PC-3 (cell line): ENCODE results near the gene RGS7.

ENCODE experiments used
- CTCF ChIP-seq: fragments of 300-600 bp; sonication (generic); conservative IDR thresholded peaks from 2 replicates; pipeline ENCODE4 v1.5.1; 2017; ENCODE audit warnings: antibody characterized with exemption, low read depth, mild to moderate bottlenecking, low read length
- EZH2 ChIP-seq: fragments of 300-600 bp; sonication (generic); IDR thresholded peaks from one replicate; pipeline ENCODE4 v1.6.1; 2017; ENCODE audit warnings: antibody characterized with exemption, mild to moderate bottlenecking, low read length; ENCODE audit not compliant: unreplicated experiment
- EZH2phosphoT487 ChIP-seq: fragments of 300-600 bp; sonication (generic); IDR thresholded peaks from 2 replicates; pipeline ENCODE4 v1.6.1; 2018; ENCODE audit warnings: mild to moderate bottlenecking, antibody characterized with exemption, low read length, borderline replicate concordance

GRCh38 chr1:241221319-241221718, 135.7 kb downstream of the RGS7 start:
- TF ChIP-seq CTCF (no peak), EZH2 (no peak), EZH2phosphoT487 (no peak)
